Thyroid gland (tissue), 4 donors: ENCODE data around the gene PRKCE. TPM values are rescaled to one million over a fixed set of nuclear protein-coding genes. Genes with fewer than 3 reads are reported as not detected.

Experiments used
- DNase-seq, 2 donors: peaks; one replicate each; pipeline ENCODE4 v3.0.0-alpha.2; 2019
- H3K27ac ChIP-seq, 3 donors: fragments of 200-600 bp; sonication (generic); 1 replicate in 2 of 3; 2 replicates in 1 of 3; pipeline ENCODE4 v1.5.1; 2016 to 2019; ENCODE audit warnings: mild to moderate bottlenecking in 1 of 3, moderate library complexity in 1 of 3
- H3K27me3 ChIP-seq: fragments of 200-600 bp; sonication (generic); one replicate; pipeline ENCODE4 v1.5.1; 2019
- H3K36me3 ChIP-seq, 2 donors: fragments of 200-600 bp; sonication (generic); one replicate each; pipeline ENCODE4 v1.5.1; 2016 to 2019
- H3K4me1 ChIP-seq, 2 donors: fragments of 200-600 bp; sonication (generic); one replicate each; pipeline ENCODE4 v1.5.1; 2017 to 2019
- H3K4me3 ChIP-seq, 3 donors: fragments of 200-600 bp; sonication (generic); replicated peaks in 1 of 3; 1 replicate in 2 of 3; 2 replicates in 1 of 3; pipeline ENCODE4 v1.5.1; 2016; ENCODE audit warnings: mild to moderate bottlenecking in 1 of 3
- H3K9me3 ChIP-seq: fragments of 200-600 bp; sonication (generic); one replicate; pipeline ENCODE4 v1.5.1; 2017
- CTCF ChIP-seq, 6 experiments: fragments of 200-600 bp in 3 of 6; fragments of 450-650 bp in 3 of 6; sonication (generic) in 3 of 6; IDR thresholded peaks; one replicate each; pipeline ENCODE4 v1.5.1; 2016 to 2019; ENCODE audit warnings: antibody characterized with exemption in 6 of 6, mild to moderate bottlenecking in 2 of 6, inconsistent platforms in 1 of 6, moderate library complexity in 1 of 6
- POLR2A ChIP-seq, 2 donors: fragments of 450-650 bp; IDR thresholded peaks; one replicate each; pipeline ENCODE4 v1.6.1; 2017; ENCODE audit warnings: antibody characterized with exemption in 2 of 2, mild to moderate bottlenecking in 2 of 2, moderate library complexity in 1 of 2
- WGBS, 2 donors: methylation state at CpG; one replicate each; pipeline ENCODE4 v1.1.5; 2017; 5-methylcytosine and 5-hydroxymethylcytosine counted together
- intact Hi-C: fragments of 100-400 bp; cut with DNase I; formaldehyde crosslinking; loops from one replicate; pipeline ENCODE4 v1.15.1; 2023
- total RNA-seq, 4 donors: library from RNA; depleted of rRNA; stranded (reverse); fragments of >200 nt; gene quantifications; one replicate each; pipeline ENCODE4 v1.2.3, GENCODE V29; 2016

PRKCE gene
- total RNA-seq, 4 donors from 2014 or later, result 8.4 to 35.3 (median 15.2) TPM

GRCh38 chr2:45804987-45805755 lies 153.7 kb downstream of the PRKCE start:
- DNase-seq, result no peak
- Histone ChIP-seq H3K36me3 (no peaks in the 10 kb centered on the region), H3K27ac (no peak overlapping the region), H3K9me3 (no peaks in the 10 kb centered on the region), H3K27me3 (no peaks in the 10 kb centered on the region), H3K4me1 (no peaks in the 10 kb centered on the region), H3K4me3 (no peak overlapping the region)
- whole genome bisulfite sequencing, 2 donors, result 95 to 98% methylated on average over 6 of the region's 6 CpGs
- intact Hi-C loops, result no loop called here
- TF ChIP-seq POLR2A (IDR thresholded peaks at IDR 0.05), result no peak
- TF ChIP-seq CTCF (IDR thresholded peaks at IDR 0.05), result no peak

- TF ChIP-seq POLR2A (IDR thresholded peaks at IDR 0.05) (no peak), CTCF (IDR thresholded peaks at IDR 0.05) (no peak)
- DNase-seq, result no peak
- WGBS, 2 donors, result 88 to 90% methylated on average over 8 of the region's 8 CpGs
These were observed 155.3 kb downstream of the PRKCE start for GRCh38 chr2:45806563-45807358.

GRCh38 chr2:45808294-45808800 lies 156.9 kb downstream of the PRKCE start:
- no peak overlapping the region for H3K27ac ChIP-seq
- H3K4me1 ChIP-seq, result peaks cover 0 to under 1% of the 10 kb centered on the region in 2 donors
- H3K9me3 ChIP-seq, result no peaks in the 10 kb centered on the region
- 83 to 94% methylated on average over 4 of the region's 4 CpGs for WGBS, 2 donors
- no peak for DNase-seq
- no peaks in the 10 kb centered on the region for H3K27me3 ChIP-seq
- H3K4me3 ChIP-seq, result no peak overlapping the region
- intact Hi-C loops, result no loop called here
- H3K36me3 ChIP-seq, result no peaks in the 10 kb centered on the region
- TF ChIP-seq POLR2A (IDR thresholded peaks at IDR 0.05) (no peak), CTCF (IDR thresholded peaks at IDR 0.05) (no peak)

More at GRCh38 chr2:45806563-45807358, 155.3 kb downstream of the PRKCE start:
- Histone ChIP-seq H3K36me3 (no peaks in the 10 kb centered on the region), H3K27me3 (no peaks in the 10 kb centered on the region), H3K27ac (no peak overlapping the region), H3K4me3 (no peak overlapping the region), H3K4me1 (no peaks in the 10 kb centered on the region), H3K9me3 (no peaks in the 10 kb centered on the region)
- intact Hi-C loops, result no loop called here

- Histone ChIP-seq H3K9me3 (no peaks in the 10 kb centered on the region), H3K36me3 (no peaks in the 10 kb centered on the region), H3K4me3 (no peak overlapping the region), H3K27me3 (no peaks in the 10 kb centered on the region), H3K4me1 (peaks cover 0 to 4% of the 10 kb centered on the region in 2 donors), H3K27ac (no peak overlapping the region)
- DNase-seq, result no peak
- WGBS, 2 donors, result 90 to 93% methylated on average over 4 of the region's 4 CpGs
- intact Hi-C loops, result no loop called here
- TF ChIP-seq CTCF (IDR thresholded peaks at IDR 0.05) (no peak), POLR2A (IDR thresholded peaks at IDR 0.05) (no peak)
These were observed 157.7 kb downstream of the PRKCE start for GRCh38 chr2:45809205-45809604.
